H1 (cell line): Measurements from ENCODE around the gene PACSIN1. TPM values are rescaled to one million over a fixed set of nuclear protein-coding genes. Genes with fewer than 3 reads are reported as not detected.

Source experiments
- CTCF ChIA-PET: fragments of 300-600 bp; sonication (Branson Sonifier 250); formaldehyde crosslinking; loops from one replicate; lab custom pipeline; 2021; ENCODE audit not compliant: partially characterized antibody; lab: Charles Lee
- POLR2A ChIA-PET: fragments of 300-600 bp; sonication (Branson Sonifier 250); formaldehyde crosslinking; loops from one replicate; lab custom pipeline; 2021; ENCODE audit warnings: inconsistent platforms; ENCODE audit not compliant: partially characterized antibody; lab: Charles Lee
- DNase-seq, 2 experiments: peaks; one replicate each; pipeline versions ENCODE4 v3.0.0 to v3.0.0-alpha.2; 2010 to 2022; ENCODE audit warnings: low spot score in 2 of 2, low read depth in 1 of 2, mixed read lengths in 1 of 2
- FAIRE-seq: peaks from 2 replicates; lab custom pipeline; 2011; peaks lifted over from hg19 to GRCh38; lab: Jason Lieb, UNC
- H2AFZ ChIP-seq: 2 replicates; pipeline ENCODE4 v1.8.1; 2012; ENCODE audit warnings: low read length, inconsistent platforms
- H2AK5ac ChIP-seq: 2 replicates; pipeline ENCODE4 v1.6.1; 2013; ENCODE audit warnings: low read depth, low read length
- H2BK120ac ChIP-seq: replicated peaks from 2 replicates; pipeline ENCODE3; 2013; ENCODE audit warnings: low read depth, low read length, inconsistent platforms
- H2BK12ac ChIP-seq: 2 replicates; pipeline ENCODE4 v1.6.1; 2013; ENCODE audit warnings: low read depth, low read length
- H2BK15ac ChIP-seq: 2 replicates; pipeline ENCODE4 v1.6.1; 2013; ENCODE audit warnings: low read length
- H2BK20ac ChIP-seq: 2 replicates; pipeline ENCODE4 v1.6.1; 2013; ENCODE audit warnings: low read length
- H2BK5ac ChIP-seq: 2 replicates; pipeline ENCODE4 v1.6.1; 2013; ENCODE audit warnings: low read depth, low read length
- H3K14ac ChIP-seq: 2 replicates; pipeline ENCODE4 v1.6.1; 2013; ENCODE audit warnings: inconsistent platforms; ENCODE audit not compliant: insufficient read length
- H3K18ac ChIP-seq: 2 replicates; pipeline ENCODE4 v1.6.1; 2013; ENCODE audit warnings: low read length; ENCODE audit errors: extremely low read depth
- H3K23ac ChIP-seq: 2 replicates; pipeline ENCODE4 v1.6.1; 2013; ENCODE audit warnings: inconsistent platforms; ENCODE audit not compliant: insufficient read length
- H3K23me2 ChIP-seq: 2 replicates; pipeline ENCODE4 v1.6.1; 2013; ENCODE audit warnings: low read depth, low read length
- H3K27ac ChIP-seq: 2 replicates; pipeline ENCODE4 v1.6.1; 2011; ENCODE audit warnings: low read depth, low read length, inconsistent platforms
- H3K27me3 ChIP-seq, 4 experiments: replicated peaks in 1 of 4; 1 replicate in 1 of 4; 2 replicates in 3 of 4; pipeline versions ENCODE4 v1.6.1 to v1.8.1; 2011 to 2013; ENCODE audit warnings: low read length in 3 of 4, mild to moderate bottlenecking in 3 of 4, inconsistent platforms in 2 of 4, mixed read lengths in 2 of 4, moderate library complexity in 1 of 4; ENCODE audit not compliant: control insufficient read depth in 3 of 4, insufficient read depth in 3 of 4; ENCODE audit errors: extremely low read depth in 1 of 4
- H3K36me3 ChIP-seq, 4 experiments: 2 replicates each; pipeline versions ENCODE4 v1.6.1 to v1.8.1; 2011 to 2013; ENCODE audit warnings: mild to moderate bottlenecking in 4 of 4, low read length in 3 of 4, moderate library complexity in 2 of 4, control low read depth in 1 of 4, inconsistent platforms in 1 of 4; ENCODE audit not compliant: insufficient read depth in 4 of 4, control insufficient read depth in 2 of 4
- H3K4ac ChIP-seq: replicated peaks from 2 replicates; pipeline ENCODE3; 2013; ENCODE audit warnings: low read length, low read depth, mixed read lengths, inconsistent platforms; ENCODE audit not compliant: insufficient read length
- H3K4me1 ChIP-seq, 4 experiments: replicated peaks in 1 of 4; 1 replicate in 1 of 4; 2 replicates in 3 of 4; pipeline versions ENCODE4 v1.6.1 to v1.8.1; 2011 to 2013; ENCODE audit warnings: low read length in 3 of 4, inconsistent platforms in 2 of 4, mixed read lengths in 1 of 4; ENCODE audit not compliant: insufficient read depth in 4 of 4, control insufficient read depth in 3 of 4
- H3K4me2 ChIP-seq, 2 experiments: 2 replicates each; pipeline versions ENCODE4 v1.6.1 to v1.8.1; 2011 to 2013; ENCODE audit warnings: low read depth in 2 of 2, low read length in 2 of 2, control low read depth in 1 of 2, inconsistent platforms in 1 of 2, mild to moderate bottlenecking in 1 of 2; ENCODE audit not compliant: insufficient read depth in 1 of 2
- H3K4me3 ChIP-seq, 4 experiments: fragments of 200-600, 300-600 bp in 1 of 4; sonication (generic), shearing (Covaris generic), sonication (Bioruptor Twin) in 1 of 4; 2 replicates each; pipeline versions ENCODE4 v1.5.1 to v1.8.1; 2011 to 2016; ENCODE audit warnings: low read length in 4 of 4, low read depth in 3 of 4, control low read depth in 2 of 4, inconsistent platforms in 2 of 4, mild to moderate bottlenecking in 2 of 4, mixed read lengths in 1 of 4, moderate library complexity in 1 of 4; ENCODE audit not compliant: insufficient read depth in 2 of 4; ENCODE audit errors: extremely low read depth in 1 of 4
- H3K56ac ChIP-seq: replicated peaks from 2 replicates; pipeline ENCODE3; 2013; ENCODE audit warnings: low read depth, mild to moderate bottlenecking, mixed read lengths, low read length, inconsistent platforms; ENCODE audit not compliant: insufficient read length
- H3K79me1 ChIP-seq: 2 replicates; pipeline ENCODE4 v1.6.1; 2013; ENCODE audit warnings: low read depth, low read length, control low read depth
- H3K79me2 ChIP-seq, 2 experiments: 2 replicates each; pipeline versions ENCODE4 v1.6.1 to v1.8.1; 2012 to 2013; ENCODE audit warnings: low read length in 2 of 2, mild to moderate bottlenecking in 2 of 2, inconsistent platforms in 1 of 2; ENCODE audit not compliant: insufficient read depth in 2 of 2, control insufficient read depth in 1 of 2
- H3K9ac ChIP-seq, 4 experiments: replicated peaks in 1 of 4; 1 replicate in 1 of 4; 2 replicates in 3 of 4; pipeline versions ENCODE4 v1.6.1 to v1.8.1; 2011 to 2013; ENCODE audit warnings: low read depth in 3 of 4, low read length in 3 of 4, control low read depth in 2 of 4, mild to moderate bottlenecking in 2 of 4, moderate library complexity in 2 of 4, inconsistent platforms in 1 of 4; ENCODE audit errors: extremely low read depth in 1 of 4
- H3K9me3 ChIP-seq, 2 experiments: 2 replicates each; pipeline versions ENCODE4 v1.6.1 to v1.8.1; 2012 to 2013; ENCODE audit warnings: mild to moderate bottlenecking in 2 of 2, moderate library complexity in 2 of 2, control low read depth in 1 of 2, inconsistent platforms in 1 of 2, low read depth in 1 of 2, low read length in 1 of 2, mixed read lengths in 1 of 2; ENCODE audit not compliant: insufficient read depth in 2 of 2
- H4K20me1 ChIP-seq, 2 experiments: replicated peaks in 1 of 2; 2 replicates each; pipeline versions ENCODE3 to v1.8.1; 2011 to 2013; ENCODE audit warnings: inconsistent platforms in 2 of 2, low read length in 2 of 2, mild to moderate bottlenecking in 1 of 2; ENCODE audit not compliant: insufficient read depth in 2 of 2, control insufficient read depth in 1 of 2
- H4K5ac ChIP-seq: 2 replicates; pipeline ENCODE4 v1.6.1; 2013; ENCODE audit warnings: low read length, low read depth, mixed read lengths, inconsistent platforms; ENCODE audit not compliant: insufficient read length
- H4K8ac ChIP-seq: 2 replicates; pipeline ENCODE4 v1.8.0; 2013; ENCODE audit warnings: mild to moderate bottlenecking, moderate library complexity, low read length, inconsistent platforms; ENCODE audit not compliant: insufficient read depth; ENCODE audit errors: extremely low read depth
- H4K91ac ChIP-seq: replicated peaks from 2 replicates; pipeline ENCODE3; 2013; ENCODE audit warnings: low read length, mixed read lengths, inconsistent platforms; ENCODE audit not compliant: insufficient read length
- ATF2 ChIP-seq: IDR thresholded peaks from 2 replicates; pipeline ENCODE4 v1.6.1; 2012; ENCODE audit warnings: low read length, inconsistent platforms
- BRCA1 ChIP-seq: IDR thresholded peaks from 2 replicates; pipeline ENCODE4 v1.6.1; 2012; ENCODE audit warnings: low read depth, low read length, improper control_type of control experiment
- CBX5 ChIP-seq: fragments of 300-800, 300-1000 bp; sonication (generic); IDR thresholded peaks from 2 replicates; pipeline ENCODE4 v1.7.1; 2016; ENCODE audit warnings: antibody characterized with exemption, low read length, low read depth
- EZH2 ChIP-seq: fragments of 200-600 bp; sonication (generic); IDR thresholded peaks from 2 replicates; pipeline ENCODE4 v1.7.1; 2012; ENCODE audit warnings: low read depth, mild to moderate bottlenecking, moderate library complexity, low read length, inconsistent platforms; ENCODE audit not compliant: severe bottlenecking
- GABPA ChIP-seq: IDR thresholded peaks from 2 replicates; pipeline ENCODE4 v1.6.1; 2011; ENCODE audit warnings: mild to moderate bottlenecking, low read length, moderate library complexity, borderline replicate concordance; ENCODE audit not compliant: insufficient read depth
- KDM5A ChIP-seq: fragments of 200-600 bp; IDR thresholded peaks from 2 replicates; pipeline ENCODE4 v1.7.1; 2012; ENCODE audit warnings: mild to moderate bottlenecking, low read length, inconsistent platforms, mixed read lengths
- RAD21 ChIP-seq, 2 experiments: IDR thresholded peaks in 1 of 2; conservative IDR thresholded peaks in 1 of 2; 2 replicates each; pipeline ENCODE4 v1.6.1; 2011; ENCODE audit warnings: low read depth in 2 of 2, low read length in 2 of 2, improper control_type of control experiment in 1 of 2, inconsistent platforms in 1 of 2, mild to moderate bottlenecking in 1 of 2, moderate library complexity in 1 of 2
- RFX5 ChIP-seq: IDR thresholded peaks from 2 replicates; pipeline ENCODE4 v1.6.1; 2011; ENCODE audit warnings: low read depth, low read length, improper control_type of control experiment, borderline replicate concordance
- RNF2 ChIP-seq: fragments of 200-900, 300-1000 bp; sonication (generic); IDR thresholded peaks from 2 replicates; pipeline ENCODE4 v1.7.1; 2016; ENCODE audit warnings: borderline replicate concordance, low read depth, mild to moderate bottlenecking, antibody characterized with exemption, low read length; ENCODE audit not compliant: poor library complexity, severe bottlenecking; ENCODE audit errors: missing control alignments
- SAP30 ChIP-seq: fragments of 300-600 bp; sonication (generic); IDR thresholded peaks from 2 replicates; pipeline ENCODE4 v1.7.1; 2012; ENCODE audit warnings: low read length, moderate library complexity, mild to moderate bottlenecking, inconsistent platforms; ENCODE audit not compliant: insufficient read depth, insufficient replicate concordance
- SUZ12 ChIP-seq: fragments of 200-600 bp; sonication (generic); IDR thresholded peaks from 2 replicates; pipeline ENCODE4 v1.6.1; 2012; ENCODE audit warnings: mild to moderate bottlenecking, inconsistent platforms, low read length, moderate library complexity, mixed read lengths
- WGBS, 2 experiments: shearing (Covaris generic) in 1 of 2; methylation state at CpG; one replicate each; pipeline versions ENCODE4 v1.1.6 to v1.1.7; 2013 to 2015; ENCODE audit warnings: low lambda C conversion rate in 2 of 2, mixed read lengths in 2 of 2, inconsistent platforms in 1 of 2, low coverage in 1 of 2, missing lambda C conversion rate in 1 of 2; ENCODE audit not compliant: insufficient replicate concordance in 2 of 2, insufficient coverage in 1 of 2, insufficient read length in 1 of 2; ENCODE audit errors: extremely low coverage in 1 of 2, missing lambda C conversion rate in 1 of 2; 5-methylcytosine and 5-hydroxymethylcytosine counted together
- polyA plus RNA-seq, 7 experiments: library from polyadenylated mRNA; depleted of rRNA in 3 of 7; stranded (reverse) in 5 of 7; unstranded in 2 of 7; fragments of >200 nt in 5 of 7; fragments of 200-250 nt in 2 of 7; gene quantifications; 1 replicate in 5 of 7; 2 replicates in 1 of 7; 4 replicates in 1 of 7; pipeline versions ENCODE4 v1.2.1 to v1.2.3, GENCODE V29; 2011 to 2013; ENCODE audit warnings: missing spikeins in 2 of 7, mixed read lengths in 2 of 7
- total RNA-seq: library from RNA; stranded (reverse); fragmentation: NEBNext Ultra II Directional; extraction: Animal tissue kit (Norgen Biotek cat#: 25700); gene quantifications from 2 replicates; pipeline ENCODE4 v1.2.1, GENCODE V29; 2021

The PACSIN1 gene
- total and polyA plus RNA-seq, 2 of the 8 experiments (the other 6 are each of a cell fraction or from before 2014, with no cell fraction given): 5.9 to 11.1 TPM

- Histone ChIP-seq H3K4ac (no peak overlapping the region), H3K79me1 (no peaks in the 10 kb centered on the region), H2BK5ac (no peak overlapping the region), H2AK5ac (no peak overlapping the region), H3K4me2 (no peak overlapping the region), H3K9me3 (no peaks in the 10 kb centered on the region), H4K5ac (no peak overlapping the region), H3K18ac (no peak overlapping the region), H3K23me2 (no peaks in the 10 kb centered on the region), H3K9ac (no peak overlapping the region), H4K91ac (no peak overlapping the region), H3K36me3 (no peaks in the 10 kb centered on the region), H3K56ac (no peak overlapping the region), H3K23ac (no peak overlapping the region), H3K14ac (no peak overlapping the region), H2BK20ac (no peak overlapping the region), H4K20me1 (peaks cover 0 to 1% of the 10 kb centered on the region in 2 experiments), H2AFZ (no peak overlapping the region), H2BK15ac (no peak overlapping the region), H2BK12ac (no peak overlapping the region), H3K4me3 (no peak overlapping the region), H4K8ac (no peak overlapping the region), H3K4me1 (peaks cover 0 to 4% (median 0%) of the 10 kb centered on the region in 4 experiments; a peak in 1 of 7 replicates), H3K27ac (no peak overlapping the region), H3K27me3 (no peaks in the 10 kb centered on the region), H3K79me2 (no peaks in the 10 kb centered on the region), H2BK120ac (no peak overlapping the region)
- DNase-seq (no peak), FAIRE-seq (no peak)
- CTCF ChIA-PET: interaction anchor here (0.6 to 1.1 kb wide), 5 partner anchors 30 to 386 kb away, joined by 3 to 5 read pairs (median 4); no protein-coding TSS in a partner anchor
- 81% methylated on average over 5 of the region's 10 CpGs; no CpG with 5 or more reads in 1 of the 2 experiments for WGBS, 2 experiments
- POLR2A ChIA-PET: interaction anchor here (1.0 to 1.8 kb wide), 2 partner anchors 19 to 22 kb away, joined by 3 to 4 read pairs; no protein-coding TSS in a partner anchor
- TF ChIP-seq RNF2 (no peak), EZH2 (no peak), CBX5 (no peak), RFX5 (no peak), KDM5A (no peak), ATF2 (no peak), SAP30 (no peak), SUZ12 (no peak), BRCA1 (no peak), RAD21 (IDR thresholded peaks at IDR 0.05 in 1 of 2, conservative IDR thresholded peaks at IDR 0.05 in 1 of 2; ENCODE audit: low read depth in 2 of 2, low read length in 2 of 2) (no peak), GABPA (no peak)
Measured at GRCh38 chr6:34553750-34554149, 87.9 kb downstream of the PACSIN1 start.
